ENCODE data around the gene IFT74. TPM values are rescaled to one million over a fixed set of nuclear protein-coding genes. Genes with fewer than 3 reads are reported as not detected.

The IFT74 gene
- total RNA-seq, 1 experiment from 2014 or later: 17.8 TPM

GRCh38 chr9:27043176-27043575, 87.0 kb downstream of the IFT74 start:
- BruUV-seq (replicated peaks): no TSS peak
- no peak for DNase-seq
- ChIA-PET POLR2A (ENCODE audit: unreplicated experiment) (no interaction called here), CTCF (interaction anchor here (0.6 kb wide), 1 partner anchor 10 kb away, joined by 5 read pairs; no protein-coding TSS in a partner anchor)
- no peaks in the 10 kb centered on the region for H3K27me3 ChIP-seq (ENCODE audit: insufficient read depth, low read depth)
- no peaks in the 10 kb centered on the region for H3K9me3 ChIP-seq (ENCODE audit: insufficient read depth, low read depth)
- no peak overlapping the region for H2AFZ ChIP-seq
- intact Hi-C loops (cut with micrococcal nuclease; ENCODE audit: unreplicated experiment): no loop called here
- TF ChIP-seq CTCF (conservative IDR thresholded peaks at IDR 0.05): no peak
- no peak for TF ChIP-seq EZH2 (IDR thresholded peaks at IDR 0.05; ENCODE audit: low read depth)
- H3F3A ChIP-seq (ENCODE audit: insufficient read depth, low read depth): no peaks in the 10 kb centered on the region
- H3K4me3 ChIP-seq: no peak overlapping the region
- H3K9me2 ChIP-seq (ENCODE audit: insufficient read depth): no peaks in the 10 kb centered on the region
- H4K20me1 ChIP-seq (ENCODE audit: insufficient read depth): no peaks in the 10 kb centered on the region
- H3K27ac ChIP-seq: no peak overlapping the region
- no peaks in the 10 kb centered on the region for H3K4me1 ChIP-seq (replicated peaks; ENCODE audit: insufficient read depth)
- no peak overlapping the region for H3K4me2 ChIP-seq
- H3K36me3 ChIP-seq (ENCODE audit: low read depth): no peaks in the 10 kb centered on the region
- no peaks in the 10 kb centered on the region for H3K79me2 ChIP-seq (ENCODE audit: low read depth)

GRCh38 chr9:27047136-27047535, 90.9 kb downstream of the IFT74 start:
- DNase-seq: no peak
- Histone ChIP-seq H3K27ac (no peak overlapping the region), H3K4me1 (replicated peaks; ENCODE audit: insufficient read depth) (no peaks in the 10 kb centered on the region), H3K4me2 (no peak overlapping the region), H3K79me2 (ENCODE audit: low read depth) (no peaks in the 10 kb centered on the region), H3F3A (ENCODE audit: insufficient read depth, low read depth) (no peaks in the 10 kb centered on the region), H3K27me3 (ENCODE audit: insufficient read depth, low read depth) (no peaks in the 10 kb centered on the region), H3K4me3 (no peak overlapping the region), H2AFZ (no peak overlapping the region), H4K20me1 (ENCODE audit: insufficient read depth) (no peaks in the 10 kb centered on the region), H3K9me3 (ENCODE audit: insufficient read depth, low read depth) (no peaks in the 10 kb centered on the region), H3K9me2 (ENCODE audit: insufficient read depth) (no peaks in the 10 kb centered on the region), H3K36me3 (ENCODE audit: low read depth) (no peaks in the 10 kb centered on the region)
- POLR2A ChIA-PET (ENCODE audit: unreplicated experiment): no interaction called here
- BruUV-seq (replicated peaks): no TSS peak
- CTCF ChIA-PET: no interaction called here
- intact Hi-C loops (cut with micrococcal nuclease; ENCODE audit: unreplicated experiment): no loop called here
- TF ChIP-seq CTCF (conservative IDR thresholded peaks at IDR 0.05): no peak
- no peak for TF ChIP-seq EZH2 (IDR thresholded peaks at IDR 0.05; ENCODE audit: low read depth)

GRCh38 chr9:27053369-27054022, 97.3 kb downstream of the IFT74 start:
- ChIA-PET CTCF (no interaction called here), POLR2A (ENCODE audit: unreplicated experiment) (interaction anchor here (0.6 kb wide), 1 partner anchor 80 kb away, joined by 4 read pairs; no protein-coding TSS in a partner anchor)
- Histone ChIP-seq H3K27me3 (ENCODE audit: insufficient read depth, low read depth) (no peaks in the 10 kb centered on the region), H2AFZ (no peak overlapping the region), H3K4me3 (no peak overlapping the region), H3K4me2 (no peak overlapping the region), H3K79me2 (ENCODE audit: low read depth) (no peaks in the 10 kb centered on the region), H3K27ac (no peak overlapping the region), H3K9me2 (ENCODE audit: insufficient read depth) (no peaks in the 10 kb centered on the region), H4K20me1 (ENCODE audit: insufficient read depth) (no peaks in the 10 kb centered on the region), H3K36me3 (ENCODE audit: low read depth) (no peaks in the 10 kb centered on the region), H3F3A (ENCODE audit: insufficient read depth, low read depth) (no peaks in the 10 kb centered on the region), H3K4me1 (replicated peaks; ENCODE audit: insufficient read depth) (no peaks in the 10 kb centered on the region), H3K9me3 (ENCODE audit: insufficient read depth, low read depth) (no peaks in the 10 kb centered on the region)
- TF ChIP-seq CTCF (conservative IDR thresholded peaks at IDR 0.05) (no peak), EZH2 (IDR thresholded peaks at IDR 0.05; ENCODE audit: low read depth) (no peak)
- no peak for DNase-seq
- BruUV-seq (replicated peaks): no TSS peak
- intact Hi-C loops (cut with micrococcal nuclease; ENCODE audit: unreplicated experiment): no loop called here

Data from PC-9 (cell line).